ENCODE data around the gene LYPD3. TPM values are rescaled to one million over a fixed set of nuclear protein-coding genes. Genes with fewer than 3 reads are reported as not detected.

Gene LYPD3
- total and polyA plus RNA-seq, 10 of the 15 experiments (the other 5 are each of a cell fraction or from before 2014, with no cell fraction given), result 0.03 to 0.28 (median 0.12) TPM; not detected in 6

DNA sequence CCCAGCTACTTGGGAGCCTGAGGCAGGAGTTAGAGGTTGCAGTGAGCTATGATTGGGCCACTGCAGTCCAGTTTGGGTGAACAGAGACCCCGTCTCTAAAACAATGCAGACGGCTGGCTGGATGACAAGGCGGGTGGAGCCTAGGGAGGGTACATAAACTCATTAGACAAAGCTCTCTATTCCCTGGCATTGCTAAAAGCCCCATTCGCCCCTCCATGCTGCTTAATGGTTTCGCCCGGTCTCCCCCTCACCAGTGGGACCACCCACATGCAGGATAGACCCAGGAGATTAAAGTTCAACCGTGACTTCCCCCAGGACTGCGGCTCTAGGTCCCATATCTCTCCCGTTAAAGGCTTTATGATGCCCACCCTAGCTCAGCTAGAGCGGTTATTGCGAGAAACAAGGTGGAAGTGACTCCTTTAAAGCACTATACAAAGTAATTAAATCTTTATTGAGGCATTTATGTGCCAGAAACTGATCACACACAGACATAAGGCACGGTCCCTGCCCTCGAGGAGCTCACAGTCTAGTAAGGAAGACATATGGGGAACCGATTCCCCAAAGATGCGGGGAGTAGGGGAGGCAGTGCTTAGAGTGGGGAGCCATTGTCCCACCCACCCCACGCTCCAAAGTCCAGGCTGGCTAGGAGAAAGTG, 4.9 kb downstream of the LYPD3 start:
- no TSS peak for BruUV-seq (replicated peaks)
- no peaks in the 10 kb centered on the region for H4K20me1 ChIP-seq (ENCODE audit: control insufficient read depth, insufficient read depth)
- FAIRE-seq (no peak), ATAC-seq (no peak), DNase-seq (ENCODE audit: low read depth, low spot score) (no peak)
- RAD21 ChIA-PET (ENCODE audit: unreplicated experiment), result interaction anchor here (0.7 to 1.3 kb wide), 4 partner anchors 14 to 59 kb away, joined by 3 to 5 read pairs (median 3); no protein-coding TSS in a partner anchor
- H3K27ac ChIP-seq (ENCODE audit: control insufficient read depth, insufficient read depth), result no peak overlapping the region
- SMC1A ChIA-PET (ENCODE audit: uncharacterized antibody, unreplicated experiment), result interaction anchor here (1.1 to 4.5 kb wide), 2 partner anchors 13 to 59 kb away, joined by 5 to 21 read pairs; no protein-coding TSS in a partner anchor
- no peak overlapping the region for H3K4me3 ChIP-seq
- WGBS (ENCODE audit: insufficient coverage, insufficient replicate concordance, low lambda C conversion rate, missing lambda C conversion rate), result 50% methylated on average over 16 of the region's 16 CpGs
- no peak overlapping the region for H3K4me2 ChIP-seq (ENCODE audit: control insufficient read depth, insufficient read depth)
- no peak for TF ChIP-seq RBBP5 (conservative IDR thresholded peaks at IDR 0.05)
- TF ChIP-seq, protein P1, sequence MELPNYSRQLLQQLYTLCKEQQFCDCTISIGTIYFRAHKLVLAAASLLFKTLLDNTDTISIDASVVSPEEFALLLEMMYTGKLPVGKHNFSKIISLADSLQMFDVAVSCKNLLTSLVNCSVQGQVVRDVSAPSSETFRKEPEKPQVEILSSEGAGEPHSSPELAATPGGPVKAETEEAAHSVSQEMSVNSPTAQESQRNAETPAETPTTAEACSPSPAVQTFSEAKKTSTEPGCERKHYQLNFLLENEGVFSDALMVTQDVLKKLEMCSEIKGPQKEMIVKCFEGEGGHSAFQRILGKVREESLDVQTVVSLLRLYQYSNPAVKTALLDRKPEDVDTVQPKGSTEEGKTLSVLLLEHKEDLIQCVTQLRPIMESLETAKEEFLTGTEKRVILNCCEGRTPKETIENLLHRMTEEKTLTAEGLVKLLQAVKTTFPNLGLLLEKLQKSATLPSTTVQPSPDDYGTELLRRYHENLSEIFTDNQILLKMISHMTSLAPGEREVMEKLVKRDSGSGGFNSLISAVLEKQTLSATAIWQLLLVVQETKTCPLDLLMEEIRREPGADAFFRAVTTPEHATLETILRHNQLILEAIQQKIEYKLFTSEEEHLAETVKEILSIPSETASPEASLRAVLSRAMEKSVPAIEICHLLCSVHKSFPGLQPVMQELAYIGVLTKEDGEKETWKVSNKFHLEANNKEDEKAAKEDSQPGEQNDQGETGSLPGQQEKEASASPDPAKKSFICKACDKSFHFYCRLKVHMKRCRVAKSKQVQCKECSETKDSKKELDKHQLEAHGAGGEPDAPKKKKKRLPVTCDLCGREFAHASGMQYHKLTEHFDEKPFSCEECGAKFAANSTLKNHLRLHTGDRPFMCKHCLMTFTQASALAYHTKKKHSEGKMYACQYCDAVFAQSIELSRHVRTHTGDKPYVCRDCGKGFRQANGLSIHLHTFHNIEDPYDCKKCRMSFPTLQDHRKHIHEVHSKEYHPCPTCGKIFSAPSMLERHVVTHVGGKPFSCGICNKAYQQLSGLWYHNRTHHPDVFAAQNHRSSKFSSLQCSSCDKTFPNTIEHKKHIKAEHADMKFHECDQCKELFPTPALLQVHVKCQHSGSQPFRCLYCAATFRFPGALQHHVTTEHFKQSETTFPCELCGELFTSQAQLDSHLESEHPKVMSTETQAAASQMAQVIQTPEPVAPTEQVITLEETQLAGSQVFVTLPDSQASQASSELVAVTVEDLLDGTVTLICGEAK (IDR thresholded peaks at IDR 0.05; ENCODE audit: borderline replicate concordance), result peak; percentile 33; the same call in 1 of the 2 replicates
- no peaks in the 10 kb centered on the region for H3K27me3 ChIP-seq (replicated peaks in 1 of 2; ENCODE audit: control insufficient read depth in 2 of 2, insufficient read depth in 2 of 2, low read length in 1 of 2)
- CTCF ChIA-PET, result interaction anchor here (2.1 to 3.1 kb wide), 3 partner anchors 13 to 59 kb away, joined by 7 to 11 read pairs (median 9); partner anchors contain the start of gene PHLDB3
- H3K36me3 ChIP-seq (ENCODE audit: control insufficient read depth in 2 of 2, insufficient read depth in 2 of 2, low read length in 1 of 2), result no peaks in the 10 kb centered on the region
- in situ Hi-C loops (cut with MboI), result no loop called here
- no peaks in the 10 kb centered on the region for H3K9me3 ChIP-seq (replicated peaks; ENCODE audit: control insufficient read depth, insufficient read depth, low read length)
- no peaks in the 10 kb centered on the region for H3K79me2 ChIP-seq (ENCODE audit: control insufficient read depth, insufficient read depth, low read length)
- no peak overlapping the region for H3K9ac ChIP-seq (ENCODE audit: control insufficient read depth, insufficient read depth, low read length)
- intact Hi-C loops (cut with micrococcal nuclease; ENCODE audit: unreplicated experiment), result loop anchor here (5.0 kb wide), 1 partner anchor 42 kb away; the partner anchor contains the start of gene PHLDB3
- POLR2A ChIA-PET, result no interaction called here
- no peak overlapping the region for H2AFZ ChIP-seq (ENCODE audit: control insufficient read depth, low read depth, low read length)
- peaks cover 8% of the 10 kb centered on the region; the same call in 1 of the 2 replicates for H3K4me1 ChIP-seq (ENCODE audit: control insufficient read depth, insufficient read depth, low read length)

All from GM12878 (cell line).